ENCODE data around the gene MLLT6.

DNA sequence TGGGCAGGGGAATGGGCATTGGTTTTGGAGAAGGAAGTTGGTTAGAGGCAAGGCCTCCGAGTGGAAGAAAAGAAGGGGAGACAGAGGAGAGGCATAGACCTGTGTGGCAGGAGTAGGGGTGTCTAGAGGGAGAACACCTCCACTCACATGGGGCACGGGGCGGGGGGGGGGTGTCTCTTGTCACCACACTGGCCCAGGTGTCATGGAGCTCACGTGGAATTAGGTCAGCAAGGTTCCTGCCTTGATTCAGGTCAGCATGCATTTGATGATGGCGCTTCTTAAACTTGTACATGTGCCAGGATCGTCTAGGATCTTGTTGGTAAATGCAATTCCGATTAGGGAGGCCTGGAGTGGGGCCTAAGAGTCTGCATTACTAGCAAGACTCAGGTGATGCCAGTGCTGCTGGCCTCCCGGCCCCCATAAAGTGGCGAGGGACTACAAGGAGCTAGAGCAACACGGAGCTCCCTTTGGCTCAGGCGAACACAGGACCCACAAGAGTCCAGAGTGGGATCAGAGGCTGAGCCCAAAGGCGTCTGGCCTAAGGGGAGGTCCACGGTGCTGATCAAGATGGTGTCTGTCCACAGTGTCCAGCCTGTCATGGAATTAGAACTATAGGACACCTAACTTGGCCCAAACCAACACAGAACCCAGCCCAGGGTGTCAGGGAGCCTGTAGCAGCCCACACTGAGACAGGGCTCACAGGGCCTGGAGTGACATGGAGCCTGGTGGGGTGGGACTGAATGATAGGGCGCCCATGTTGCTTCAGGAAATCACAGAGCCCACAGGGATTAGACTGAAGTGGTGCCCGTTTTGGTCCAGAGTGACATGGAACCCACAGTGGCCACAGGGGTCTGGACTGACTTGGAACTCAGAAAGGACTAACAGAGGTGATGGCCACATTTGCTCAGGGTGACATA is 47.0 kb upstream of the MLLT6 start:
- no peak for TF ChIP-seq CTCF (IDR thresholded peaks at IDR 0.05; ENCODE audit: insufficient read depth, low read depth, low read length)
- no peak for TF ChIP-seq EZH2 (IDR thresholded peaks at IDR 0.05; ENCODE audit: insufficient read depth, low read length)

All from astrocyte (in vitro differentiated cells and primary cell).